Caco-2 (cell line): ENCODE results near the gene GAS7. TPM values are rescaled to one million over a fixed set of nuclear protein-coding genes. Genes with fewer than 3 reads are reported as not detected.

Experiments
- BruUV-seq: library from RNA; stranded (reverse); fragments of 400-500 nt; replicated peaks from 2 replicates; lab custom pipeline; 2021; lab: Mats Ljungman, UMichigan
- CTCF ChIA-PET: fragments of 300-600 bp; sonication (Branson Sonifier 250); formaldehyde crosslinking; loops from one replicate; lab custom pipeline; 2022; ENCODE audit warnings: antibody characterized with exemption; lab: Charles Lee
- POLR2A ChIA-PET: fragments of 300-600 bp; sonication (Branson Sonifier 250); formaldehyde crosslinking; loops from one replicate; lab custom pipeline; 2022; ENCODE audit warnings: antibody characterized with exemption; lab: Charles Lee
- DNase-seq, 2 experiments: peaks; one replicate each; pipeline versions ENCODE4 v3.0.0 to v3.0.0-alpha.2; 2020 to 2022
- H3K27me3 ChIP-seq: replicated peaks from 2 replicates; pipeline ENCODE4 v1.6.0; 2011; ENCODE audit warnings: low read length; ENCODE audit not compliant: control insufficient read depth, insufficient read depth
- H3K36me3 ChIP-seq: 2 replicates; pipeline ENCODE4 v1.5.1; 2011; ENCODE audit warnings: low read length; ENCODE audit not compliant: control insufficient read depth, insufficient read depth
- H3K4me1 ChIP-seq: fragments of 250-450 bp; sonication (Bioruptor Pico); 2 replicates; pipeline ENCODE4 v1.5.1; 2020; ENCODE audit warnings: mild to moderate bottlenecking
- H3K4me3 ChIP-seq: 2 replicates; pipeline ENCODE4 v1.5.1; 2011; ENCODE audit warnings: low read depth, mild to moderate bottlenecking, control low read depth, low read length
- H3K9me3 ChIP-seq: fragments of 250-450 bp; sonication (Bioruptor Pico); 2 replicates; pipeline ENCODE4 v1.5.1; 2020; ENCODE audit warnings: mild to moderate bottlenecking, moderate library complexity
- H3K27ac Mint-ChIP-seq: one replicate; pipeline ENCODE4 v1.8.0; 2022; ENCODE audit warnings: mixed read lengths; ENCODE audit not compliant: unreplicated experiment
- H3K27me3 Mint-ChIP-seq: one replicate; pipeline ENCODE4 v1.8.0; 2022; ENCODE audit warnings: mixed read lengths; ENCODE audit not compliant: insufficient read depth, unreplicated experiment
- H3K36me3 Mint-ChIP-seq: one replicate; pipeline ENCODE4 v1.8.0; 2022; ENCODE audit warnings: mild to moderate bottlenecking, mixed read lengths; ENCODE audit not compliant: insufficient read depth, unreplicated experiment
- H3K4me1 Mint-ChIP-seq: one replicate; pipeline ENCODE4 v1.8.0; 2022; ENCODE audit warnings: low read depth, mixed read lengths; ENCODE audit not compliant: unreplicated experiment
- H3K4me3 Mint-ChIP-seq: one replicate; pipeline ENCODE4 v1.8.0; 2022; ENCODE audit warnings: mild to moderate bottlenecking, moderate library complexity, mixed read lengths; ENCODE audit not compliant: unreplicated experiment
- H3K9me3 Mint-ChIP-seq: one replicate; pipeline ENCODE4 v1.8.0; 2022; ENCODE audit warnings: mixed read lengths; ENCODE audit not compliant: unreplicated experiment
- intact Hi-C: fragments of 100-400 bp; cut with micrococcal nuclease; formaldehyde crosslinking; loops from one replicate; pipeline ENCODE4 v1.10.0; 2022; ENCODE audit not compliant: unreplicated experiment
- total RNA-seq: library from RNA; stranded (reverse); gene quantifications from 2 replicates; pipeline ENCODE4 v1.2.3, GENCODE V29; 2022
- TF ChIP-seq, protein P1 (sequence below), 2 experiments: fragments of 200-600 bp in 1 of 2; IDR thresholded peaks; 1 replicate in 1 of 2; 2 replicates in 1 of 2; pipeline versions ENCODE4 v1.5.1 to v1.8.0; 2011 to 2022; ENCODE audit warnings: antibody characterized with exemption in 1 of 2, control low read depth in 1 of 2, inconsistent platforms in 1 of 2, low read depth in 1 of 2, low read length in 1 of 2, mild to moderate bottlenecking in 1 of 2, moderate library complexity in 1 of 2; ENCODE audit not compliant: insufficient read depth in 1 of 2, severe bottlenecking in 1 of 2, unreplicated experiment in 1 of 2

GAS7 gene
- total RNA-seq, 1 experiment from 2014 or later = 0.34 TPM

DNA sequence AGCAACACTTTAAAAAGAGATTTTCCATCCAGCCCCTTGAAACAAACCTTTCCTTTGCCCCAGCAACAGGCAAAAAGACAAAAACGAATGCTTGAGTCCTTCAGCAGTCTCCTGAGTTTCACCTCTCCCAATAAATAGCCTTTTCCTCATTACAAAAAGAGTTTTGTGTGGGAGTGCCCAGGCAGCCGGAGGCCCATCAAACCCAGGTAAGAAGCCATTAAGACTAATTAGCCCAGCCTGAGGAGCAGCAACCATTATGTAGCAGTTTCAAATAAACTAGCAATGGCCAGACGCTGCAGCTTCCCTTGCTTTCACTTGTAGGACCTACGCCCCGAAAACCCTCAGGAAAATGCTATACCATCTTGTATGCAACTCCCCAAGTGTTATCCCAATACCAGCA is 15.6 kb downstream of the GAS7 start:
- TF ChIP-seq, protein P1, sequence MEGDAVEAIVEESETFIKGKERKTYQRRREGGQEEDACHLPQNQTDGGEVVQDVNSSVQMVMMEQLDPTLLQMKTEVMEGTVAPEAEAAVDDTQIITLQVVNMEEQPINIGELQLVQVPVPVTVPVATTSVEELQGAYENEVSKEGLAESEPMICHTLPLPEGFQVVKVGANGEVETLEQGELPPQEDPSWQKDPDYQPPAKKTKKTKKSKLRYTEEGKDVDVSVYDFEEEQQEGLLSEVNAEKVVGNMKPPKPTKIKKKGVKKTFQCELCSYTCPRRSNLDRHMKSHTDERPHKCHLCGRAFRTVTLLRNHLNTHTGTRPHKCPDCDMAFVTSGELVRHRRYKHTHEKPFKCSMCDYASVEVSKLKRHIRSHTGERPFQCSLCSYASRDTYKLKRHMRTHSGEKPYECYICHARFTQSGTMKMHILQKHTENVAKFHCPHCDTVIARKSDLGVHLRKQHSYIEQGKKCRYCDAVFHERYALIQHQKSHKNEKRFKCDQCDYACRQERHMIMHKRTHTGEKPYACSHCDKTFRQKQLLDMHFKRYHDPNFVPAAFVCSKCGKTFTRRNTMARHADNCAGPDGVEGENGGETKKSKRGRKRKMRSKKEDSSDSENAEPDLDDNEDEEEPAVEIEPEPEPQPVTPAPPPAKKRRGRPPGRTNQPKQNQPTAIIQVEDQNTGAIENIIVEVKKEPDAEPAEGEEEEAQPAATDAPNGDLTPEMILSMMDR (IDR thresholded peaks at IDR 0.05; ENCODE audit: insufficient read depth in 1 of 2, low read depth in 1 of 2, low read length in 1 of 2, severe bottlenecking in 1 of 2, unreplicated experiment in 1 of 2) = no peak
- no peak overlapping the region for H3K4me3 Mint-ChIP-seq
- no TSS peak for BruUV-seq
- no peaks in the 10 kb centered on the region for H3K4me1 ChIP-seq
- H3K27me3 Mint-ChIP-seq = no peaks in the 10 kb centered on the region
- H3K27ac Mint-ChIP-seq = no peak overlapping the region
- no peaks in the 10 kb centered on the region for H3K27me3 ChIP-seq
- intact Hi-C loops = no loop called here
- H3K9me3 ChIP-seq = no peaks in the 10 kb centered on the region
- H3K4me1 Mint-ChIP-seq = no peaks in the 10 kb centered on the region
- no peaks in the 10 kb centered on the region for H3K36me3 Mint-ChIP-seq
- no peaks in the 10 kb centered on the region for H3K36me3 ChIP-seq
- ChIA-PET POLR2A (no interaction called here), CTCF (no interaction called here)
- no peaks in the 10 kb centered on the region for H3K9me3 Mint-ChIP-seq
- no peak for DNase-seq
- H3K4me3 ChIP-seq = no peak overlapping the region

DNA sequence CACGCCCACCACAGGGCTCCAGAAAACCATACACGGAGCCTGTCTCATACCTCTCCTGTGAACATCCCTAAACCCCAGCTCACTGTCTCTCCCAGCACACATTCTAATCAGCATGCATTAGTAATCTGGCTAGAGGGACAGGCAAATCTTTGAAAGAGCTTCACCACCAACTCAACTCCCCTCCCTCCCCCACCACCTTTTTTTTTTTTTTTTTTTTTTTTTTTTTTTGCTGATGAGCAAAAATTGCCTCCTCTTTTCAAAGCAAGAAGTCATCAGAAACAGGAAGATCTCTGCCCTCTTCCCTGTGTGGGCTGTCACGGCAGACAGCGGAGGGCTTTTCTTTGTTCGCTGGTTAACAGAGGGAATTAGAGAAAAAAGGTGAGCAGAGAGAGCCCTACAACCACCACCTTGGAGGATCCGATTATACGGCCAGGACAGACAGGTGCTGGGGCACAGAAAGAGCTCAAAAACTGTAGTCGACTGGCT is 19.9 kb downstream of the GAS7 start:
- ChIA-PET CTCF (no interaction called here), POLR2A (no interaction called here)
- Mint-ChIP-seq H3K9me3 (no peaks in the 10 kb centered on the region), H3K4me3 (no peak overlapping the region), H3K36me3 (no peaks in the 10 kb centered on the region), H3K27ac (no peak overlapping the region), H3K27me3 (no peaks in the 10 kb centered on the region), H3K4me1 (no peaks in the 10 kb centered on the region)
- Histone ChIP-seq H3K4me3 (no peak overlapping the region), H3K27me3 (no peaks in the 10 kb centered on the region), H3K36me3 (no peaks in the 10 kb centered on the region), H3K9me3 (no peaks in the 10 kb centered on the region), H3K4me1 (no peaks in the 10 kb centered on the region)
- no TSS peak for BruUV-seq
- TF ChIP-seq, protein P1 (IDR thresholded peaks at IDR 0.05; ENCODE audit: insufficient read depth in 1 of 2, low read depth in 1 of 2, low read length in 1 of 2, severe bottlenecking in 1 of 2, unreplicated experiment in 1 of 2) = no peak
- DNase-seq = no peak
- intact Hi-C loops = no loop called here

DNA sequence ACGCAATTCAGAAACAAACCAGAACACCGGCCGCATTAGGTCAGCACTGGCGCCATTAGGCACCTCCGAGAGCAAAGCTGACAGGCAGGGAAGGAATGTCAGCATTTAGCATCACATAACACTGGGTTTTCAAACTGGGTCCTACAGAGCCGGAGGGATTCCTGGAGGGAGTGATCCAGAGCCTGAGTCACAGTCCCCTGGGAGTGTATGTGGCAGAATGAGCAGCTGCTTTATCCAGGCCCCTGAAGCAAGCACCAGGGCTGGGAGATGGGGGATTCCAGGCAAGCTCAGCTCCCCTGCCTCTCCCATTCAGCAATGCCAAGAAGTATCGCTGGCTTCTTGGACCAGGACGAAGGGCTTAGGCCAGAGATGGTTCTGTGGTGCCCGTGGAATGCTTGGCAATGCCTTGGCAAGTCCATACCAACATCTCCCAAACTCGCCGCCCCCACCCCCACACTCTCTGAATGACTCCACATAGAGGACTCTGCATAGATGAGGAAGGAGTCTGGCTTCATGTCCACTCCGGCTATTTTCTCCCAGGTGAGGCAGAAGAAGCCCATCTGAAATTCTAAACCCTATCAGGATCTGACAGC is 20.4 kb downstream of the GAS7 start:
- H3K4me1 ChIP-seq = no peaks in the 10 kb centered on the region
- POLR2A ChIA-PET = no interaction called here
- Mint-ChIP-seq H3K27me3 (no peaks in the 10 kb centered on the region), H3K4me1 (no peaks in the 10 kb centered on the region), H3K27ac (no peak overlapping the region), H3K9me3 (no peaks in the 10 kb centered on the region), H3K36me3 (no peaks in the 10 kb centered on the region), H3K4me3 (no peak overlapping the region)
- no peaks in the 10 kb centered on the region for H3K9me3 ChIP-seq
- no peak for DNase-seq
- CTCF ChIA-PET = no interaction called here
- intact Hi-C loops = no loop called here
- no peak overlapping the region for H3K4me3 ChIP-seq
- H3K36me3 ChIP-seq = no peaks in the 10 kb centered on the region
- TF ChIP-seq, protein P1 (IDR thresholded peaks at IDR 0.05; ENCODE audit: insufficient read depth in 1 of 2, low read depth in 1 of 2, low read length in 1 of 2, severe bottlenecking in 1 of 2, unreplicated experiment in 1 of 2) = no peak
- no TSS peak for BruUV-seq
- H3K27me3 ChIP-seq = no peaks in the 10 kb centered on the region
